HepG2 (cell line): ENCODE measurements around the gene HFM1. TPM values are rescaled to one million over a fixed set of nuclear protein-coding genes. Genes with fewer than 3 reads are reported as not detected.

Experiments used
- ATAC-seq: fragments of 200-7000 bp; cut with Tn5 transposase; 3 replicates; pipeline ENCODE4 v1.9.1; 2020; ENCODE audit warnings: mild to moderate bottlenecking, moderate library complexity
- BruUV-seq: library from RNA; stranded (reverse); fragments of 400-500 nt; replicated peaks from 2 replicates; lab custom pipeline; 2021; lab: Mats Ljungman, UMichigan
- CTCF ChIA-PET: fragments of 300-600 bp; formaldehyde crosslinking; extraction: SDS; loops from one replicate; lab custom pipeline; 2021; ENCODE audit warnings: low total read pairs, inconsistent platforms, low intra/inter-chr PET ratio; lab: Yijun Ruan, JAX
- POLR2A ChIA-PET: fragments of 350-600 bp; sonication (Branson Sonifier 250); formaldehyde crosslinking; loops from one replicate; lab custom pipeline; 2020; ENCODE audit warnings: antibody characterized with exemption, inconsistent platforms; lab: Yijun Ruan, JAX
- DNase-seq: peaks from one replicate; pipeline ENCODE4 v3.0.0-alpha.2; 2015; ENCODE audit warnings: low spot score
- FAIRE-seq: peaks from 3 replicates; lab custom pipeline; 2011; peaks lifted over from hg19 to GRCh38; lab: Jason Lieb, UNC
- H2AFZ ChIP-seq: one replicate; pipeline ENCODE4 v1.6.1; 2011; ENCODE audit warnings: low read length, inconsistent platforms
- H3K27ac ChIP-seq: fragments of 300-600 bp; 3 replicates; pipeline ENCODE4 v1.8.0; 2011; ENCODE audit warnings: mixed run types, mild to moderate bottlenecking, mixed read lengths, low read length, inconsistent platforms; ENCODE audit not compliant: insufficient read depth; ENCODE audit errors: extremely low read length
- H3K27me3 ChIP-seq, 2 experiments: fragments of 200-600 bp in 1 of 2; 2 replicates in 1 of 2; 3 replicates in 1 of 2; pipeline versions ENCODE4 v1.6.0 to v1.8.0; 2011; ENCODE audit warnings: low read length in 2 of 2, mild to moderate bottlenecking in 2 of 2, moderate library complexity in 2 of 2, inconsistent platforms in 1 of 2; ENCODE audit not compliant: insufficient read depth in 2 of 2, control insufficient read depth in 1 of 2
- H3K36me3 ChIP-seq, 2 experiments: fragments of 200-600 bp in 1 of 2; replicated peaks in 1 of 2; 2 replicates in 1 of 2; 3 replicates in 1 of 2; pipeline versions ENCODE4 v1.5.1 to v1.8.0; 2011; ENCODE audit warnings: low read length in 2 of 2, inconsistent platforms in 1 of 2; ENCODE audit not compliant: insufficient read depth in 2 of 2, control insufficient read depth in 1 of 2
- H3K4me1 ChIP-seq: 2 replicates; pipeline ENCODE4 v1.5.1; 2012; ENCODE audit warnings: low read length, inconsistent platforms; ENCODE audit not compliant: insufficient read depth
- H3K4me2 ChIP-seq: 2 replicates; pipeline ENCODE4 v1.6.0; 2011; ENCODE audit warnings: low read depth, low read length, inconsistent platforms
- H3K4me3 ChIP-seq, 3 experiments: fragments of 200-600 bp in 1 of 3; sonication (generic), shearing (Covaris generic) in 1 of 3; replicated peaks in 1 of 3; 2 replicates each; pipeline ENCODE4 v1.5.1; 2011 to 2016; ENCODE audit warnings: low read length in 3 of 3, inconsistent platforms in 2 of 3, low read depth in 2 of 3, mild to moderate bottlenecking in 2 of 3, control low read depth in 1 of 3, mixed read lengths in 1 of 3; ENCODE audit not compliant: insufficient read depth in 1 of 3
- H3K79me2 ChIP-seq: one replicate; pipeline ENCODE4 v1.6.1; 2011; ENCODE audit warnings: low read length, inconsistent platforms; ENCODE audit not compliant: insufficient read depth
- H3K9ac ChIP-seq: 2 replicates; pipeline ENCODE4 v1.6.0; 2011; ENCODE audit warnings: mild to moderate bottlenecking, low read depth, low read length, inconsistent platforms; ENCODE audit not compliant: insufficient read depth
- H3K9me3 ChIP-seq: 2 replicates; pipeline ENCODE4 v1.5.1; 2012; ENCODE audit warnings: mild to moderate bottlenecking, low read length
- H4K20me1 ChIP-seq: 2 replicates; pipeline ENCODE4 v1.6.0; 2011; ENCODE audit warnings: inconsistent platforms, mild to moderate bottlenecking, low read length, moderate library complexity; ENCODE audit not compliant: insufficient read depth
- ARNT ChIP-seq: fragments of 450-650 bp; IDR thresholded peaks from 2 replicates; pipeline ENCODE4 v1.6.1; 2017
- FOXJ3 ChIP-seq: sonication (generic); formaldehyde crosslinking; IDR thresholded peaks from 2 replicates; pipeline ENCODE4 v1.4.0; 2020; ENCODE audit warnings: missing genetic modification reagents, mild to moderate bottlenecking, borderline replicate concordance
- HNRNPUL1 ChIP-seq: fragments of 200-400 bp; formaldehyde crosslinking; IDR thresholded peaks from 2 replicates; pipeline ENCODE4 v1.6.1; 2017; ENCODE audit warnings: low read depth, mild to moderate bottlenecking, low read length, moderate library complexity
- MED1 ChIP-seq: sonication (generic); formaldehyde crosslinking; IDR thresholded peaks from 2 replicates; pipeline ENCODE4 v1.4.0; 2020; ENCODE audit warnings: missing genetic modification reagents
- MYC ChIP-seq: sonication (generic); formaldehyde crosslinking; IDR thresholded peaks from 2 replicates; pipeline ENCODE4 v1.9.0; 2021; ENCODE audit warnings: missing genetic modification reagents, borderline replicate concordance
- ZNF510 ChIP-seq: sonication (generic); formaldehyde crosslinking; IDR thresholded peaks from 2 replicates; pipeline ENCODE4 v1.4.0; 2020; ENCODE audit warnings: low read depth, mild to moderate bottlenecking, missing genetic modification reagents
- WGBS: methylation state at CpG from one replicate; pipeline ENCODE4 v1.1.6; 2017; ENCODE audit warnings: low lambda C conversion rate; 5-methylcytosine and 5-hydroxymethylcytosine counted together
- in situ Hi-C: cut with HindIII; loops from 2 replicates; pipeline ENCODE4 v1.10.0; 2017; ENCODE audit warnings: low pct_unique_long_range_greater_than_20kb; ENCODE audit not compliant: extremely low pct_ligation_motif_present
- intact Hi-C: fragments of 100-400 bp; cut with micrococcal nuclease; formaldehyde crosslinking; loops from one replicate; pipeline ENCODE4 v1.10.0; 2022; ENCODE audit not compliant: unreplicated experiment
- polyA plus RNA-seq, 8 experiments: library from polyadenylated mRNA; depleted of rRNA in 3 of 8; stranded (reverse) in 7 of 8; unstranded in 1 of 8; fragments of >200 nt; fragmentation: Illumina TruSeq in 4 of 8; extraction: Trizol in 4 of 8; gene quantifications; 2 replicates each; pipeline versions ENCODE4 v1.2.1 to v1.2.3, GENCODE V29; 2011 to 2016; ENCODE audit warnings: low read depth in 4 of 8, missing spikeins in 1 of 8, mixed read lengths in 1 of 8; ENCODE audit not compliant: insufficient read depth in 1 of 8
- total RNA-seq, 5 experiments: library from RNA; depleted of rRNA; stranded (reverse); fragments of >200 nt; fragmentation: Illumina TruSeq; extraction: Trizol; gene quantifications; 2 replicates each; pipeline ENCODE4 v1.2.3, GENCODE V29; 2016; ENCODE audit warnings: low read depth in 1 of 5

HFM1 gene
- total and polyA plus RNA-seq, 2 of the 13 experiments (the other 11 are each of a cell fraction or from before 2014, with no cell fraction given): 0.29 to 1.4 TPM

DNA sequence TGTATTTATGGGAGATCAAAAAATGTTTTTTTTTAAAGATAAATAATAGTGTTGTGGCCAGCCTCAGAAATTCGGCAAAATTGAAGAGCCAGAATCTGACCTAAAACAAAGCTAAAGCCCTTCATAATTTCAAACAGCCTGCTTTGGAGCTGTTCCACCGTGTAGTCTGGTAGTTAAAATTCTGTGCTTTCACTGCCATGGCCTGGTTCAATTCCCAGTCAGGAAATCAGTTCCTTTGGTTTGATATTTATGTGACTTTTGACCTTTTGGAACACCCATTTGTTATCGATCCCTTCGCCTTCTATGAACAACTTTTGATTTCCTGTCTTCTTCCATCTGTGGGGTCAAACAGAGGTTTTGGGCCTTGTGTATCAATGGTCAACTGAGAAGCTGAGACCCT, 179.8 kb downstream of the HFM1 start:
- no peak for ATAC-seq
- TF ChIP-seq ZNF510 (CRISPR knock-in tag): no peak
- no peak for TF ChIP-seq HNRNPUL1
- TF ChIP-seq ARNT: no peak
- POLR2A ChIA-PET: no interaction called here

DNA sequence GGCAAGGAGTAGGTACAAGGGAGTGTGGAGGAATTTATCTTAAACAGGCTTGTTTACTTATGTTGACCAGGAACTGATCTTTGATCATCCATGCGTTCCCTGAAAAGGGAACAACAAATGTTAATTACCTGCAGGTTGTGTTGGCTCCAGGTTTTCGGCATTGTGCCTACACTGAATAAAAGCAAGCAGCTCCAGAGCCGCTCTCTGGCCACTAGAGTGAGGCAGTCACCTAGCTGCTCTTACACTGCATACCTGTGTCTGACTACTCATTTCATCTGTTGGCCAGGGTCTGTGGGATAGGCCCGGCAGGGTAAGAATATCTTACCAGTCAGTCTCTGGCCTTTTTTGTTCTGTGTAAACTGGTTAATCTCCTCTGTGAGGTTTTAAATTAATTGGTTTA, 183.6 kb downstream of the HFM1 start:
- 23% methylated on average over 4 of the region's 4 CpGs for WGBS
- CTCF ChIA-PET: no interaction called here
- no peaks in the 10 kb centered on the region for H3K4me1 ChIP-seq
- BruUV-seq: no TSS peak
- H3K27me3 ChIP-seq: no peaks in the 10 kb centered on the region; a peak in 1 of 5 replicates
- H3K4me3 ChIP-seq: no peak overlapping the region
- peaks cover 18% of the 10 kb centered on the region for H3K9me3 ChIP-seq
- intact Hi-C loops: no loop called here
- no peak overlapping the region for H2AFZ ChIP-seq
- TF ChIP-seq MED1 (CRISPR knock-in tag) (no peak), MYC (CRISPR knock-in tag) (no peak), FOXJ3 (no peak)
- ATAC-seq (no peak), DNase-seq (no peak), FAIRE-seq (no peak)
- in situ Hi-C loops: no loop called here
- no peak overlapping the region for H3K9ac ChIP-seq
- H3K4me2 ChIP-seq: no peak overlapping the region
- no peaks in the 10 kb centered on the region for H3K79me2 ChIP-seq
- H3K27ac ChIP-seq: no peak overlapping the region
- H3K36me3 ChIP-seq: no peaks in the 10 kb centered on the region
- POLR2A ChIA-PET: no interaction called here
- no peaks in the 10 kb centered on the region for H4K20me1 ChIP-seq

More for the DNA sequence above, 179.8 kb downstream of the HFM1 start:
- Histone ChIP-seq H3K4me1 (no peaks in the 10 kb centered on the region), H3K27me3 (no peaks in the 10 kb centered on the region), H3K9ac (no peak overlapping the region), H3K4me3 (no peak overlapping the region), H3K36me3 (no peaks in the 10 kb centered on the region), H3K9me3 (peaks cover 17% of the 10 kb centered on the region), H2AFZ (no peak overlapping the region), H3K4me2 (no peak overlapping the region), H4K20me1 (no peaks in the 10 kb centered on the region), H3K27ac (no peak overlapping the region), H3K79me2 (no peaks in the 10 kb centered on the region)
- CTCF ChIA-PET: no interaction called here
- intact Hi-C loops (no loop called here), in situ Hi-C loops (no loop called here)
- no TSS peak for BruUV-seq
- DNase-seq (no peak), FAIRE-seq (no peak)
- 50% methylated on average over 4 of the region's 4 CpGs for WGBS
